ENCODE data around the gene PLD2.

GRCh38 chr17:4858882-4859260, 51.9 kb downstream of the PLD2 start:
- no peak for TF ChIP-seq CTCF (IDR thresholded peaks at IDR 0.05)
- no peak for TF ChIP-seq EZH2 (IDR thresholded peaks at IDR 0.05; ENCODE audit: borderline replicate concordance, insufficient read depth, low read depth, low read length, poor library complexity, severe bottlenecking)

Measured in B cell (primary cell).